Spleen (tissue), 7 donors: ENCODE measurements around the gene RNF103.

Experiments
- POLR2AphosphoS5 ChIP-seq, 3 donors: sonication (generic); formaldehyde crosslinking; IDR thresholded peaks; one replicate each; pipeline ENCODE4 v1.5.1; 2017; ENCODE audit warnings: antibody characterized with exemption in 3 of 3
- TF ChIP-seq, protein P1 (sequence below), 11 experiments: fragments of 200-600 bp in 7 of 11; fragments of 450-650 bp in 4 of 11; sonication (generic) in 4 of 11; IDR thresholded peaks in 8 of 11; conservative IDR thresholded peaks in 3 of 11; 1 replicate in 7 of 11; 2 replicates in 4 of 11; pipeline versions ENCODE4 v1.4.0 to v1.8.0; 2016 to 2021; ENCODE audit warnings: antibody characterized with exemption in 11 of 11, inconsistent platforms in 4 of 11, mild to moderate bottlenecking in 1 of 11
- donor health status: DM: no; HTN: no; CAD: no; lungs with moderate emphysema.
- donor health status: DM: no; HTN: no; CAD: no.
- donor health status: DM: no; HTN: no; CAD: no.

DNA sequence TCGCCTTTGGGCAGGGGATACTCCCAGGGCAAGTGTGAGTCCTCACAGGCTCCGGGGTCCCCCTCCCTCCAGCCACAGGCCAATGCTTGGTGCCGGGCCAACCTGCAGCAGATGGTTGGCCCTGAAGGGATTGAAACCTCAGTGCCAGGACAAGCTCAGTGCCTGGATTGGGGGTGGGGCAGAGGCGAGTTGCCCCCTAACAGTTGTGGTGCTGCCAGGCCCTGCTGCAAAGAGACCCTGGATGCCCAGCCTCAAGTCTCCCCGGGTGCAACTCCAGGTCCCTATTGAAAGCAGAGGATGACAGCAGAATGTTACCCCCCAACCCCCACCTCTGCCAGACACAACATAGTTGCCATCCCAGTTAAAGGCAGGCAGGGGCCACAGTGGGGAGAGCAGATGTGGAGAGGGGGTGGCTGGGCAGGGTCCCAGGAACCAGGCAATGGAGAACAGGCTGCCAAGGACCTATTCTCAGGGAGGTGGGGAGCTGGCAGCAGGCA, 9.5 kb upstream of the RNF103 start:
- TF ChIP-seq, protein P1, sequence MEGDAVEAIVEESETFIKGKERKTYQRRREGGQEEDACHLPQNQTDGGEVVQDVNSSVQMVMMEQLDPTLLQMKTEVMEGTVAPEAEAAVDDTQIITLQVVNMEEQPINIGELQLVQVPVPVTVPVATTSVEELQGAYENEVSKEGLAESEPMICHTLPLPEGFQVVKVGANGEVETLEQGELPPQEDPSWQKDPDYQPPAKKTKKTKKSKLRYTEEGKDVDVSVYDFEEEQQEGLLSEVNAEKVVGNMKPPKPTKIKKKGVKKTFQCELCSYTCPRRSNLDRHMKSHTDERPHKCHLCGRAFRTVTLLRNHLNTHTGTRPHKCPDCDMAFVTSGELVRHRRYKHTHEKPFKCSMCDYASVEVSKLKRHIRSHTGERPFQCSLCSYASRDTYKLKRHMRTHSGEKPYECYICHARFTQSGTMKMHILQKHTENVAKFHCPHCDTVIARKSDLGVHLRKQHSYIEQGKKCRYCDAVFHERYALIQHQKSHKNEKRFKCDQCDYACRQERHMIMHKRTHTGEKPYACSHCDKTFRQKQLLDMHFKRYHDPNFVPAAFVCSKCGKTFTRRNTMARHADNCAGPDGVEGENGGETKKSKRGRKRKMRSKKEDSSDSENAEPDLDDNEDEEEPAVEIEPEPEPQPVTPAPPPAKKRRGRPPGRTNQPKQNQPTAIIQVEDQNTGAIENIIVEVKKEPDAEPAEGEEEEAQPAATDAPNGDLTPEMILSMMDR (IDR thresholded peaks at IDR 0.05 in 8 of 11, conservative IDR thresholded peaks at IDR 0.05 in 3 of 11) = no peak
- no peak for TF ChIP-seq POLR2AphosphoS5 (IDR thresholded peaks at IDR 0.05)
